Measurements from ENCODE around the gene ACTR3. TPM values are rescaled to one million over a fixed set of nuclear protein-coding genes. Genes with fewer than 3 reads are reported as not detected.

ACTR3 gene
- total and polyA plus RNA-seq, 2 of the 8 experiments (the other 6 are each of a cell fraction or from before 2014, with no cell fraction given), result 51.7 to 184 TPM

DNA sequence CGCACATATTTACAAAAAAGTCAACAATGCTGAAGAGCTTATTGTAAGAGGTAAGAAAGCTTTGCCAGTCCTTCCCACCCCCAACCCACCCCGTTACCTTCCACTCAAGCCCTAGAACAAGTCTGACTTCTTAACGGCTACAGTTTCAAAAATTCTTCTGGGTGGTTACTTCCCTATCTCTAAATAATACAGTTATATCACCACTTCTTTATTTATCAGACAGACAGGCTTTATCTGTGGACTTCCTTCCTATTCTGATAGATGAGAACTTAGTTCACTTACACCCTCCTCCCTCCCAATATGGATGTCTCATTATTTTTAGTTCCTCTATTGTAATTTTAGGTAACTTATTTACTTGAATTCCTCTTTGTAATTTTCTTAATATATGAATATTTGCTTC, 26.7 kb upstream of the ACTR3 start:
- Histone ChIP-seq H3K18ac (ENCODE audit: extremely low read depth, low read length) (no peak overlapping the region), H3K9me3 (ENCODE audit: insufficient read depth in 2 of 2, low read depth in 1 of 2, low read length in 1 of 2) (no peaks in the 10 kb centered on the region), H2AK5ac (ENCODE audit: low read depth, low read length) (no peak overlapping the region), H2BK5ac (ENCODE audit: low read depth, low read length) (no peak overlapping the region), H4K91ac (replicated peaks; ENCODE audit: insufficient read length, low read length) (no peak overlapping the region), H3K23me2 (ENCODE audit: low read depth, low read length) (no peaks in the 10 kb centered on the region), H3K36me3 (ENCODE audit: control insufficient read depth in 2 of 4, insufficient read depth in 4 of 4, low read length in 3 of 4) (no peaks in the 10 kb centered on the region), H3K56ac (replicated peaks; ENCODE audit: insufficient read length, low read depth, low read length) (no peak overlapping the region), H3K9ac (replicated peaks in 1 of 4; ENCODE audit: extremely low read depth in 1 of 4, low read depth in 3 of 4, low read length in 3 of 4) (no peak overlapping the region), H3K4me1 (replicated peaks in 1 of 4; ENCODE audit: control insufficient read depth in 3 of 4, insufficient read depth in 4 of 4, low read length in 3 of 4) (no peaks in the 10 kb centered on the region), H3K27ac (ENCODE audit: low read depth, low read length) (no peak overlapping the region), H4K20me1 (replicated peaks in 1 of 2; ENCODE audit: control insufficient read depth in 1 of 2, insufficient read depth in 2 of 2, low read length in 2 of 2) (no peaks in the 10 kb centered on the region), H2BK15ac (ENCODE audit: low read length) (no peak overlapping the region), H3K4me3 (ENCODE audit: extremely low read depth in 1 of 4, insufficient read depth in 2 of 4, low read depth in 3 of 4, low read length in 4 of 4) (no peak overlapping the region), H3K4me2 (ENCODE audit: insufficient read depth in 1 of 2, low read depth in 2 of 2, low read length in 2 of 2) (no peak overlapping the region), H3K14ac (ENCODE audit: insufficient read length) (no peak overlapping the region), H2BK20ac (ENCODE audit: low read length) (no peak overlapping the region), H2BK120ac (replicated peaks; ENCODE audit: low read depth, low read length) (no peak overlapping the region), H2BK12ac (ENCODE audit: low read depth, low read length) (no peak overlapping the region), H3K4ac (replicated peaks; ENCODE audit: insufficient read length, low read depth, low read length) (no peak overlapping the region), H3K79me1 (ENCODE audit: low read depth, low read length) (no peaks in the 10 kb centered on the region), H3K27me3 (replicated peaks in 1 of 4; ENCODE audit: control insufficient read depth in 3 of 4, extremely low read depth in 1 of 4, insufficient read depth in 3 of 4, low read length in 3 of 4) (peaks cover 0 to 14% (median 0%) of the 10 kb centered on the region in 4 experiments; a peak in 3 of 7 replicates), H4K8ac (ENCODE audit: extremely low read depth, insufficient read depth, low read length) (no peak overlapping the region), H2AFZ (ENCODE audit: low read length) (no peak overlapping the region), H3K23ac (ENCODE audit: insufficient read length) (no peak overlapping the region), H4K5ac (ENCODE audit: insufficient read length, low read depth, low read length) (no peak overlapping the region), H3K79me2 (ENCODE audit: control insufficient read depth in 1 of 2, insufficient read depth in 2 of 2, low read length in 2 of 2) (no peaks in the 10 kb centered on the region)
- DNase-seq (ENCODE audit: low read depth in 1 of 2, low spot score in 2 of 2) (no peak), FAIRE-seq (no peak)
- 84% methylated on average over 3 of the region's 3 CpGs; no CpG with 5 or more reads in 1 of the 2 experiments for WGBS, 2 experiments (ENCODE audit: extremely low coverage in 1 of 2, insufficient coverage in 1 of 2, insufficient read length in 1 of 2, insufficient replicate concordance in 2 of 2, low coverage in 1 of 2, low lambda C conversion rate in 2 of 2, missing lambda C conversion rate in 1 of 2)
- TF ChIP-seq ASH2L (IDR thresholded peaks at IDR 0.05; ENCODE audit: low read length) (no peak), TCF12 (IDR thresholded peaks at IDR 0.05; ENCODE audit: low read depth, low read length) (no peak), RNF2 (IDR thresholded peaks at IDR 0.05; ENCODE audit: borderline replicate concordance, low read depth, low read length, missing control alignments, poor library complexity, severe bottlenecking) (no peak), RFX5 (IDR thresholded peaks at IDR 0.05; ENCODE audit: borderline replicate concordance, low read depth, low read length) (no peak), CHD1 (IDR thresholded peaks at IDR 0.05; ENCODE audit: low read depth, low read length) (no peak), SIX5 (IDR thresholded peaks at IDR 0.05; ENCODE audit: low read depth, low read length) (no peak), CBX5 (IDR thresholded peaks at IDR 0.05; ENCODE audit: low read depth, low read length) (no peak), RXRA (IDR thresholded peaks at IDR 0.05; ENCODE audit: insufficient read depth, low read depth, low read length) (no peak), KDM5A (IDR thresholded peaks at IDR 0.05; ENCODE audit: low read length) (no peak), SP4 (IDR thresholded peaks at IDR 0.05; ENCODE audit: low read length) (no peak), KDM4A (IDR thresholded peaks at IDR 0.05; ENCODE audit: low read depth, low read length, severe bottlenecking) (no peak), RBBP5 (IDR thresholded peaks at IDR 0.05; ENCODE audit: borderline replicate concordance, low read depth, low read length) (no peak), E2F6 (IDR thresholded peaks at IDR 0.05) (no peak)
- TF ChIP-seq, protein P1, sequence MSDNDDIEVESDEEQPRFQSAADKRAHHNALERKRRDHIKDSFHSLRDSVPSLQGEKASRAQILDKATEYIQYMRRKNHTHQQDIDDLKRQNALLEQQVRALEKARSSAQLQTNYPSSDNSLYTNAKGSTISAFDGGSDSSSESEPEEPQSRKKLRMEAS (IDR thresholded peaks at IDR 0.05), result no peak
- ChIA-PET POLR2A (ENCODE audit: partially characterized antibody) (no interaction called here), CTCF (ENCODE audit: partially characterized antibody) (interaction anchor here (0.6 kb wide), 1 partner anchor 23 kb away, joined by 3 read pairs; no protein-coding TSS in a partner anchor)
